OCI-LY1 (cell line): ENCODE data around the gene NUP153.

ENCODE experiments used
- H2AFZ ChIP-seq: fragments of 200-600 bp; sonication (generic), shearing (Covaris generic); 2 replicates; pipeline ENCODE4 v1.6.0; 2014; ENCODE audit warnings: antibody characterized with exemption, mild to moderate bottlenecking, low read length
- H3F3A ChIP-seq: fragments of 200-600 bp; sonication (generic), shearing (Covaris generic); 2 replicates; pipeline ENCODE4 v1.6.0; 2014; ENCODE audit warnings: mild to moderate bottlenecking, antibody characterized with exemption, low read length, moderate library complexity; ENCODE audit not compliant: insufficient read depth
- H3K27ac ChIP-seq: fragments of 200-600 bp; sonication (generic); 2 replicates; pipeline ENCODE4 v1.5.1; 2014; ENCODE audit warnings: low read length, mixed run types, mild to moderate bottlenecking, low read depth; ENCODE audit not compliant: poor library complexity, severe bottlenecking
- H3K27me3 ChIP-seq: fragments of 200-600 bp; sonication (generic); 2 replicates; pipeline ENCODE4 v1.6.0; 2014; ENCODE audit warnings: antibody characterized with exemption, mild to moderate bottlenecking, low read length, moderate library complexity; ENCODE audit not compliant: insufficient read depth
- H3K36me3 ChIP-seq: fragments of 200-600 bp; sonication (generic); 2 replicates; pipeline ENCODE4 v1.6.1; 2014; ENCODE audit warnings: mild to moderate bottlenecking, antibody characterized with exemption, low read length, moderate library complexity, mixed read lengths; ENCODE audit not compliant: insufficient read depth
- H3K4me1 ChIP-seq: fragments of 200-600 bp; sonication (generic); 2 replicates; pipeline ENCODE4 v1.5.1; 2014; ENCODE audit warnings: mild to moderate bottlenecking, low read length, moderate library complexity; ENCODE audit not compliant: insufficient read depth, severe bottlenecking
- H3K4me2 ChIP-seq: fragments of 200-600 bp; sonication (generic), shearing (Covaris generic); 2 replicates; pipeline ENCODE4 v1.6.1; 2014; ENCODE audit warnings: low read length
- H3K4me3 ChIP-seq: fragments of 200-600 bp; sonication (generic); 2 replicates; pipeline ENCODE4 v1.5.1; 2014; ENCODE audit warnings: low read length, low read depth, mild to moderate bottlenecking, mixed read lengths; ENCODE audit not compliant: poor library complexity, severe bottlenecking
- H3K79me2 ChIP-seq: fragments of 200-600 bp; shearing (Covaris generic); 2 replicates; pipeline ENCODE4 v1.6.1; 2016; ENCODE audit warnings: mixed run types, low read length, mixed read lengths; ENCODE audit not compliant: insufficient read depth
- H3K9ac ChIP-seq: fragments of 200-600 bp; sonication (generic), shearing (Covaris generic); 2 replicates; pipeline ENCODE4 v1.6.1; 2014; ENCODE audit warnings: mild to moderate bottlenecking, low read length, mixed read lengths
- H3K9me2 ChIP-seq: fragments of 200-600 bp; sonication (generic), shearing (Covaris generic); 2 replicates; pipeline ENCODE4 v1.6.1; 2014; ENCODE audit warnings: low read depth, mild to moderate bottlenecking, low read length, mixed read lengths
- H3K9me3 ChIP-seq: fragments of 200-600 bp; shearing (Covaris generic); 2 replicates; pipeline ENCODE4 v1.6.1; 2014; ENCODE audit warnings: low read length, mixed read lengths
- H4K20me1 ChIP-seq: fragments of 200-600 bp; sonication (generic), shearing (Covaris generic); 2 replicates; pipeline ENCODE4 v1.6.0; 2016; ENCODE audit warnings: mild to moderate bottlenecking, low read length; ENCODE audit not compliant: insufficient read depth
- EZH2 ChIP-seq: fragments of 200-600 bp; sonication (generic), shearing (Covaris generic); IDR thresholded peaks from 2 replicates; pipeline ENCODE4 v1.8.0; 2017; ENCODE audit warnings: borderline replicate concordance, mixed run types, mild to moderate bottlenecking, antibody characterized with exemption, low read length, moderate library complexity, mixed read lengths
- TF ChIP-seq, protein P1 (sequence below): fragments of 200-600 bp; sonication (generic), shearing (Covaris generic); IDR thresholded peaks from 2 replicates; pipeline ENCODE4 v1.5.1; 2017; ENCODE audit warnings: mild to moderate bottlenecking, antibody characterized with exemption, low read length, moderate library complexity, mixed read lengths

The NUP153 gene

DNA sequence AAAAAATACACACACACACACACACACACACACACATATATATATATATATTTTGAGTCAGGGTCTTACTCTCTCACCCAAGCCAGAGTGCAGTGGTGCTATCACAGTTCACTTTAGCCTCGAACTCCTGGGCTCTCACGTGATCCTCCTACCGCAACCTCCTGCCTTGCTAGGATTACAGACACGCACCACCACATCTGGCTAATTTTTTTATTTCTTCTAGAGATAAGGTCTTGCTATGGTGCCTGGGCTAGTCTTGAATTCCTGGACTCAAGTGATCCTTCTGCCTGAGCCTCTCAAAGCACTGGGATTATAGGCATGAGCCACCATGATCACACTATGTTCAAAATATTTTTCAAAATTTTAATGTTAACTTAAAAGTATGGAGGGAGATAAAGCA is 43.5 kb downstream of the NUP153 start:
- TF ChIP-seq, protein P1, sequence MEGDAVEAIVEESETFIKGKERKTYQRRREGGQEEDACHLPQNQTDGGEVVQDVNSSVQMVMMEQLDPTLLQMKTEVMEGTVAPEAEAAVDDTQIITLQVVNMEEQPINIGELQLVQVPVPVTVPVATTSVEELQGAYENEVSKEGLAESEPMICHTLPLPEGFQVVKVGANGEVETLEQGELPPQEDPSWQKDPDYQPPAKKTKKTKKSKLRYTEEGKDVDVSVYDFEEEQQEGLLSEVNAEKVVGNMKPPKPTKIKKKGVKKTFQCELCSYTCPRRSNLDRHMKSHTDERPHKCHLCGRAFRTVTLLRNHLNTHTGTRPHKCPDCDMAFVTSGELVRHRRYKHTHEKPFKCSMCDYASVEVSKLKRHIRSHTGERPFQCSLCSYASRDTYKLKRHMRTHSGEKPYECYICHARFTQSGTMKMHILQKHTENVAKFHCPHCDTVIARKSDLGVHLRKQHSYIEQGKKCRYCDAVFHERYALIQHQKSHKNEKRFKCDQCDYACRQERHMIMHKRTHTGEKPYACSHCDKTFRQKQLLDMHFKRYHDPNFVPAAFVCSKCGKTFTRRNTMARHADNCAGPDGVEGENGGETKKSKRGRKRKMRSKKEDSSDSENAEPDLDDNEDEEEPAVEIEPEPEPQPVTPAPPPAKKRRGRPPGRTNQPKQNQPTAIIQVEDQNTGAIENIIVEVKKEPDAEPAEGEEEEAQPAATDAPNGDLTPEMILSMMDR: no peak
- TF ChIP-seq EZH2: no peak
- no peak overlapping the region for H2AFZ ChIP-seq
- peaks cover 96% of the 10 kb centered on the region for H3K36me3 ChIP-seq
- no peaks in the 10 kb centered on the region for H3F3A ChIP-seq
- peaks cover 7% of the 10 kb centered on the region; the same call in 1 of the 2 replicates for H3K79me2 ChIP-seq
- H3K9me3 ChIP-seq: no peaks in the 10 kb centered on the region
- no peaks in the 10 kb centered on the region for H3K9me2 ChIP-seq
- no peak overlapping the region for H3K9ac ChIP-seq
- no peak overlapping the region for H3K4me3 ChIP-seq
- no peak overlapping the region for H3K27ac ChIP-seq
- no peaks in the 10 kb centered on the region; the same call in 1 of the 2 replicates for H4K20me1 ChIP-seq
- H3K4me2 ChIP-seq: no peak overlapping the region
- no peaks in the 10 kb centered on the region for H3K27me3 ChIP-seq
- no peaks in the 10 kb centered on the region for H3K4me1 ChIP-seq

- no peak overlapping the region for H3K4me2 ChIP-seq
- peaks cover 7% of the 10 kb centered on the region; the same call in 1 of the 2 replicates for H3K79me2 ChIP-seq
- no peak overlapping the region for H3K4me3 ChIP-seq
- no peaks in the 10 kb centered on the region for H3F3A ChIP-seq
- no peaks in the 10 kb centered on the region for H3K9me3 ChIP-seq
- H2AFZ ChIP-seq: no peak overlapping the region
- no peaks in the 10 kb centered on the region for H3K4me1 ChIP-seq
- H3K27ac ChIP-seq: no peak overlapping the region
- H3K27me3 ChIP-seq: no peaks in the 10 kb centered on the region
- H3K9me2 ChIP-seq: no peaks in the 10 kb centered on the region
- H4K20me1 ChIP-seq: no peaks in the 10 kb centered on the region; the same call in 1 of the 2 replicates
- peaks cover 97% of the 10 kb centered on the region for H3K36me3 ChIP-seq
- no peak overlapping the region for H3K9ac ChIP-seq
- no peak for TF ChIP-seq EZH2
- TF ChIP-seq, protein P1: no peak
Measured at GRCh38 chr6:17662585-17662984, 44.1 kb downstream of the NUP153 start.

DNA sequence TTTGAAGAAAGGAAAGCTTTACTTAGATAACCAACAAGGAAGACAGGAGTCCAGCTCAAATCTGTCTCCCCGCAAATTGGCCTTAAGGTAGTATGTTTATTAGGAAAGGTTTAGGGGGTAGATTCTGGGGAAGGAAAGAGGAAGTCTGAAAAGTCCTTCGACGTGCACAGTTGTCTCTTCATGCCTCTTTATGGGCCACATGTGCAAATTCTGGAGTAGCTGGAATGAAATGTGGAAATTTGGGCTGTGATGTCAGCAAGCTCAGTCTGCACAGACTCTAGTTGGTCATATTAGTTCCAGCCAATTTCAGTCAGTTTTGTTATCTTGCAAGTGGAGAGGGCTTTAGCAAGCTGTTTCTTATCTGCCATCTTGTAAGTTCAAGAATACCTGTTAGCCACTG is 50.1 kb downstream of the NUP153 start:
- Histone ChIP-seq H3F3A (no peaks in the 10 kb centered on the region), H3K4me3 (no peak overlapping the region), H4K20me1 (no peaks in the 10 kb centered on the region), H2AFZ (no peak overlapping the region), H3K4me1 (no peaks in the 10 kb centered on the region), H3K27me3 (no peaks in the 10 kb centered on the region), H3K9me2 (no peaks in the 10 kb centered on the region), H3K36me3 (peaks cover 91% of the 10 kb centered on the region), H3K79me2 (peaks cover 4% of the 10 kb centered on the region; the same call in 1 of the 2 replicates), H3K9ac (no peak overlapping the region), H3K27ac (no peak overlapping the region), H3K4me2 (no peak overlapping the region), H3K9me3 (no peaks in the 10 kb centered on the region)
- no peak for TF ChIP-seq EZH2
- TF ChIP-seq, protein P1: no peak
